T-helper 1 cell treated with Interleukin-12 subunit alpha and Interleukin-12 subunit beta and Interleukin-4 antibody, amounts not matched to agents 30 μg/mL and 1 μg/mL, for 36 hours (primary cell): Measurements from ENCODE around the gene OR1F1.
"Not testable (repeated sequence)": the region's sequence is repeated elsewhere in the genome, so short reads cannot be mapped to it uniquely, and the experiment has no call there.

ENCODE experiments used
- H3K27ac Mint-ChIP-seq: one replicate; pipeline ENCODE4 v1.8.0; 2021; ENCODE audit warnings: mild to moderate bottlenecking, mixed read lengths
- H3K27me3 Mint-ChIP-seq: one replicate; pipeline ENCODE4 v1.8.0; 2021; ENCODE audit warnings: low read depth, mixed read lengths
- H3K36me3 Mint-ChIP-seq: one replicate; pipeline ENCODE4 v1.8.0; 2021; ENCODE audit warnings: low read depth, mixed read lengths
- H3K4me1 Mint-ChIP-seq: one replicate; pipeline ENCODE4 v1.8.0; 2021; ENCODE audit warnings: low read depth, mixed read lengths
- H3K4me3 Mint-ChIP-seq: one replicate; pipeline ENCODE4 v1.8.0; 2021; ENCODE audit warnings: mild to moderate bottlenecking, moderate library complexity, mixed read lengths
- H3K9me3 Mint-ChIP-seq: one replicate; pipeline ENCODE4 v1.8.0; 2021; ENCODE audit warnings: mixed read lengths

The OR1F1 gene

GRCh38 chr16:3175157-3176093, 12.6 kb upstream of the OR1F1 start:
- H3K27ac Mint-ChIP-seq, result no peak overlapping the region

GRCh38 chr16:3179651-3180050, 8.4 kb upstream of the OR1F1 start:
- no peak overlapping the region for H3K4me3 Mint-ChIP-seq
- H3K27ac Mint-ChIP-seq, result no peak overlapping the region
- H3K36me3 Mint-ChIP-seq, result peaks cover 7% of the 10 kb centered on the region
- peaks cover 15% of the 10 kb centered on the region for H3K4me1 Mint-ChIP-seq
- peaks cover 5% of the 10 kb centered on the region for H3K9me3 Mint-ChIP-seq
- peaks cover 94% of the 10 kb centered on the region for H3K27me3 Mint-ChIP-seq

More at GRCh38 chr16:3175157-3176093, 12.6 kb upstream of the OR1F1 start:
- H3K4me3 Mint-ChIP-seq, result no peak overlapping the region
- H3K9me3 Mint-ChIP-seq, result no peaks in the 10 kb centered on the region
- H3K4me1 Mint-ChIP-seq, result peaks cover 23% of the 10 kb centered on the region
- H3K36me3 Mint-ChIP-seq, result peaks cover 4% of the 10 kb centered on the region
- H3K27me3 Mint-ChIP-seq, result peaks cover 79% of the 10 kb centered on the region

DNA sequence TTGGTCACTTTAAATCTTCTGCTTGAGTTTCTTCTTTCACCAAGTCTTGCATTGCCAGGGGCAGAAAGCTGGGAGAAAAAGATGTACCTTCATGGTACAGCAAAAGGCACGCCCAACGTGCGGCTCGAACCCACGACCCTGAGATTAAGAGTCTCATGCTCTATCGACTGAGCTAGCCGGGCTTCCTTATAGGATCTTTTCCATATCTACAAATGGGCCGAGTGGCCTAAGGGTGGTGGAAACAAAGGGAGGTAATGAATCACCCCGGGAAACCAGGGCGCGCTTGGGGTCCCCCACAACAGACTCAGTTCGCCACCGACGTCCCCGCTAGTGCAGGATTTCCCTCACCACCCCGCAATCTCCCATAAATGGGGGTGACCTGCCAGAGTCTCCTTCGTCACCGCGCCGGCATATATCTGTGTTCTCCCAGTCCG, 7.5 kb upstream of the OR1F1 start:
- Mint-ChIP-seq H3K27me3 (peaks cover 90% of the 10 kb centered on the region), H3K4me1 (peaks cover 15% of the 10 kb centered on the region), H3K36me3 (peaks cover 7% of the 10 kb centered on the region), H3K27ac (no peak overlapping the region), H3K9me3 (peaks cover 5% of the 10 kb centered on the region), H3K4me3 (no peak overlapping the region)

DNA sequence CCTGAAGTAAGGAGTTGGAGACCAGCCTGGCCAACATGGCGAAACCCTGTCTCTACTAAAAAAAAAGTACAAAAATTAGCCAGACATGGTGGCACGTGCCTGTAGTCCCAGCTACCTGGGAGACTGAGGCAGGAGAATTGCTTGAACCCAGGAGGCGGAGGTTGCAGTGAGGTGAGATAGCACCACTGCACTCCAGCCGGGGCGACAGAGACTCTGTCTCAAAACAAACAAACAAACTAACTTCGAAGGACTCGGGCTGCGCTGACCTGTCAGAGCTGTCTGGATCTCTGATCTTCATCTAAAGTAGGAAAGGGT, 5.8 kb upstream of the OR1F1 start:
- H3K9me3 Mint-ChIP-seq, H3K36me3 Mint-ChIP-seq: not testable (repeated sequence)
- Mint-ChIP-seq H3K4me1 (peaks cover 18% of the 10 kb centered on the region), H3K27me3 (peaks cover 88% of the 10 kb centered on the region), H3K4me3 (peak overlapping the region; percentile 79), H3K27ac (peak overlapping the region; percentile 88)

DNA sequence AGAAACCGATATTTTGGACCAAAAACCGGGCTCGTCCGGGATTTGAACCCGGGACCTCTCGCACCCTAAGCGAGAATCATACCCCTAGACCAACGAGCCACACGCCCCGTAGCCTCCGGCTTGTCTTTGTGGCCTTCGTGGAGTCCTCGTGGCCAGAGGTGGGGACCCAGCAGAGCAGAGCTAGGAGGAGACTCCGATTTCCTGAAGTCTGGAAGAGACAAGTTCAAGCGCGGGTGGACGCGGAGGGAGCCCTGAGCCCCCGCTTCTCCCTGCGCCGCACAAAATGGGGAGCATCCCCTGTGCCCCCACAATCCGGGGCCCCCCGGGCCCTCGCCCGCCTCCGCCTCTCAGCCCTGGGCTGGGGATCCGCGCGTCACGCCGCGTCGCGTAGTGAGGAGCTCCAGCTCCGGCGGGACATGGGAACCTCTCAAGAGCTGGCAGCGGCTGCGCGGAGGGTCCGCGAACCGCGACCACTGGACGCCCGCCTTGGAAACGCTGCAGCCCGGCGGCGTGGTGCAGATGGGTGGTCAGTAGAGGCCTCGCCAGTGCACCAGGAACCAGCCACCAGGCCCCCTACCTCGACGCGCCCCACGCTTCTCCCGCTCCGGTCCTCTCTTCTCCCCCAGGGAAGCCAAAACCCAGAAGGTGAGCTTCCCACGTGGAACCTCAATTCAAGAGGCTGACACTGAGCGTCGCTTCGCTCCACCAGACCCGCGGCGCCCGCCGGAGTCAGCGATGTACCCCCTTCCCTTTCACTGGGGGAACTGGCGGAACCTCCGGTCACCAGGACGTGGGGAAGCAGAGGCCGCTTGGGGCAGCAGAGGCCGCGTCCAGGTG, 5.2 kb upstream of the OR1F1 start:
- peaks cover 9% of the 10 kb centered on the region for H3K36me3 Mint-ChIP-seq
- H3K9me3 Mint-ChIP-seq, result peaks cover 12% of the 10 kb centered on the region
- peak overlapping the region; percentile 79 for H3K4me3 Mint-ChIP-seq
- peaks cover 22% of the 10 kb centered on the region for H3K4me1 Mint-ChIP-seq
- H3K27ac Mint-ChIP-seq, result peak overlapping the region; percentile 88
- peaks cover 88% of the 10 kb centered on the region for H3K27me3 Mint-ChIP-seq

GRCh38 chr16:3183445-3184139, 4.4 kb upstream of the OR1F1 start:
- Mint-ChIP-seq H3K4me1 (peaks cover 28% of the 10 kb centered on the region), H3K9me3 (peaks cover 13% of the 10 kb centered on the region), H3K4me3 (peak overlapping the region; percentile 73), H3K27me3 (peaks cover 88% of the 10 kb centered on the region), H3K36me3 (peaks cover 9% of the 10 kb centered on the region), H3K27ac (peak overlapping the region; percentile 86)

- peaks cover 14% of the 10 kb centered on the region for H3K36me3 Mint-ChIP-seq
- peaks cover 85% of the 10 kb centered on the region for H3K27me3 Mint-ChIP-seq
- H3K9me3 Mint-ChIP-seq, result peaks cover 24% of the 10 kb centered on the region
- H3K4me1 Mint-ChIP-seq, result peaks cover 40% of the 10 kb centered on the region
- H3K27ac Mint-ChIP-seq, result peak overlapping the region; percentile 88
- no peak overlapping the region for H3K4me3 Mint-ChIP-seq
Measured at GRCh38 chr16:3186946-3187690, 886 bp upstream of the OR1F1 start.

DNA sequence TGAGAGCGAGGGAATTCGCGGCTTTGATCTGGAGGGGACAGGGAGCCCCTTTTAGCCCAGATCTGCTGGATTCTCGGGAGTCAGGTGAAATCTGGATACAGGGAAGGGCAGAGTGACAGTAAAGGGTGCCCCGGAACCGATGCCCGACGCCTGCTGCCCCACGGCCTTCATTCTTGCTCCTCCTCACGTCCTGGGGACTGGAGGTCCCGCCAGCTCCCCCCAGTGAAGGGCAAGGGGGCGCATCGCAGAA, 596 bp downstream of the OR1F1 start:
- Mint-ChIP-seq H3K27me3 (peaks cover 70% of the 10 kb centered on the region), H3K9me3 (peaks cover 24% of the 10 kb centered on the region), H3K4me3 (peak overlapping the region; percentile 72), H3K27ac (no peak overlapping the region), H3K4me1 (peaks cover 33% of the 10 kb centered on the region), H3K36me3 (peaks cover 12% of the 10 kb centered on the region)

GRCh38 chr16:3188925-3189825, 1.2 kb downstream of the OR1F1 start:
- peaks cover 28% of the 10 kb centered on the region for H3K4me1 Mint-ChIP-seq
- peaks cover 65% of the 10 kb centered on the region for H3K27me3 Mint-ChIP-seq
- peak overlapping the region; percentile 70 for H3K27ac Mint-ChIP-seq
- peak overlapping the region; percentile 72 for H3K4me3 Mint-ChIP-seq
- peaks cover 25% of the 10 kb centered on the region for H3K9me3 Mint-ChIP-seq
- H3K36me3 Mint-ChIP-seq, result peaks cover 9% of the 10 kb centered on the region

GRCh38 chr16:3189869-3190268, 1.9 kb downstream of the OR1F1 start:
- H3K9me3 Mint-ChIP-seq, result peaks cover 27% of the 10 kb centered on the region
- peaks cover 7% of the 10 kb centered on the region for H3K36me3 Mint-ChIP-seq
- peaks cover 65% of the 10 kb centered on the region for H3K27me3 Mint-ChIP-seq
- peaks cover 25% of the 10 kb centered on the region for H3K4me1 Mint-ChIP-seq
- H3K4me3 Mint-ChIP-seq, result peak overlapping the region; percentile 72
- peak overlapping the region; percentile 83 for H3K27ac Mint-ChIP-seq

DNA sequence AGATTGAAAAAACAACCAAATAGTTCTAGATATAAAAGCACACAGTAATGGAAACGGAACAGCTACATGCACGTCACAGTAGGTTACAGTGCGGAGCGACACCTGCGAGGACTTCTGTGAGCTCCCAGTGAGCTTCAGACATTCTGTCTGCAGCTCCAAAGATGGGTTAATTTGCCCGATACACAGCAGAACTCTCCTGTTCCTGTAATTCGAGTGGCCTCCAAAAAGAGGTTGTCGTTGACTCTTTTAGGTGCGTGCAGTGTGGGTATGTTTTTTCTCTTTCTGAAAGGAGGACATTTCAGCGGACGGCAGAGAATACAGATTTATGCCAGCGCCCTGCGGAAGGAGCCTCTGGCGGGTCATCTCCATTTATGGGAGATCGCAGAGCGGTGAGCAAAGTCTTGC, 2.9 kb downstream of the OR1F1 start:
- peaks cover 24% of the 10 kb centered on the region for H3K4me1 Mint-ChIP-seq
- H3K27ac Mint-ChIP-seq, result peak overlapping the region; percentile 70
- H3K27me3 Mint-ChIP-seq, result peaks cover 60% of the 10 kb centered on the region
- H3K36me3 Mint-ChIP-seq, result peaks cover 7% of the 10 kb centered on the region
- H3K4me3 Mint-ChIP-seq, result peak overlapping the region; percentile 68
- H3K9me3 Mint-ChIP-seq, result peaks cover 27% of the 10 kb centered on the region

DNA sequence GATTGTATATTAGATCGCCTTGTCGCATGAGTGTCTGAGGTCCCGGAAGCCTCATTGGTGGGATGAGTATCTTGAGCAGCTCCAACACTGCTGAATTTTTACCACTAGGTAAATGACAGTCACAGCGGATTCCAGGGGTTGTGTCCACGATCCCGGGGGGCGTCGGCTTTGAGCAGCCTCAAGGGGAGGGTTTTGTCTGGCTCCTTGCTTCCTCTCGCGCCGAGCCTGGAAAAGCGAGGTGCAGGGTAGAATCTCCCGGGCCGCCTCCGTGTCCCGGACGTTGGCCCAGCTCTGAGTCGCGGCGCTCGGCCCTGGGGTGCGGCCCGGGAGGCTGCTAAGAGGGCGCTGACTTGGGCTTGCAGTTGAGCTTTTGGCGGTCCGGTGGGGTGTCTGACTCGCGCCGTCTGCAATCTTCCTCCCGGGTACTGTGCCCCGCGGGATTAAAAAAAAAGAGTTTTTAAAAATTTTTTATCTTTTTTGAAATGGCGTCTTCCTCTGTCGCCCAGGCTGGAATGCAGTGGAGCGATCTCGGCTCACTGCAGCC, 4.5 kb downstream of the OR1F1 start:
- peaks cover 47% of the 10 kb centered on the region for H3K27me3 Mint-ChIP-seq
- peaks cover 20% of the 10 kb centered on the region for H3K4me1 Mint-ChIP-seq
- peaks cover 7% of the 10 kb centered on the region for H3K36me3 Mint-ChIP-seq
- no peak overlapping the region for H3K4me3 Mint-ChIP-seq
- H3K9me3 Mint-ChIP-seq, result peaks cover 22% of the 10 kb centered on the region
- no peak overlapping the region for H3K27ac Mint-ChIP-seq
